ENCODE measurements around the gene INPP5K. TPM values are rescaled to one million over a fixed set of nuclear protein-coding genes. Genes with fewer than 3 reads are reported as not detected.

Gene INPP5K
- total RNA-seq, 1 experiment from 2014 or later = 29.4 TPM

DNA sequence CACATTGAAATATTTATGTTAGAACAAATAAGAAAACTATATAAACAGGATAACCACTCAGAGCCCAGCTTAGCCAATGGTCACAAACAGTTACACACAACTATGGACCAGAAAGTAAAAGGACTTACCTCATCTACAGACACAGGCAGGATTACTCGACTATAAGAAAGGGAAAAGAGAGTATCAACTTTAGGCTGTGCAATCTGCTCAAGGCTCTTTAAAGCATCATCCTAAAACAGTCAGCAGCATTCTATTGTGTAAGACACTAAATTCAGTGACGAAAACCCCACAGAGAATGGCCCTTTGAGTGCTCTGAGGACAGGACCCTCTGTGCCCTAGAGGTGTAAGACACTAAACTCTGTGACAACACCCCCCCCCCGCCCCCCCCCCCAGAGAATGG is 42.0 kb upstream of the INPP5K start:
- Histone ChIP-seq H4K5ac (ENCODE audit: insufficient read length, low read depth, low read length) (no peak overlapping the region), H3K4ac (ENCODE audit: low read depth, low read length) (no peak overlapping the region), H3K23ac (ENCODE audit: insufficient read length, low read depth, low read length) (no peak overlapping the region), H3K14ac (ENCODE audit: insufficient read depth, low read length) (no peak overlapping the region), H2AK5ac (ENCODE audit: insufficient read length, low read length) (no peak overlapping the region), H2AFZ (ENCODE audit: low read length) (no peak overlapping the region), H3K79me1 (ENCODE audit: insufficient read depth, low read depth, low read length, poor library complexity, severe bottlenecking) (peaks cover 19% of the 10 kb centered on the region), H4K8ac (replicated peaks; ENCODE audit: insufficient read length, low read depth, low read length) (no peak overlapping the region), H2BK120ac (ENCODE audit: low read depth, low read length, poor library complexity, severe bottlenecking) (no peak overlapping the region), H3K56ac (ENCODE audit: insufficient read length, low read depth, low read length) (no peak overlapping the region), H2BK5ac (ENCODE audit: insufficient read length, low read length) (no peak overlapping the region), H3K23me2 (ENCODE audit: insufficient read length, low read depth, low read length, poor library complexity, severe bottlenecking) (peaks cover 8% of the 10 kb centered on the region), H2BK15ac (ENCODE audit: low read depth, low read length) (no peak overlapping the region), H3T11ph (ENCODE audit: low read length) (no peak overlapping the region), H3K9ac (ENCODE audit: extremely low read depth, insufficient read length, low read length) (no peak overlapping the region), H2BK20ac (ENCODE audit: low read depth, low read length, poor library complexity, severe bottlenecking) (no peak overlapping the region), H3K27me3 (ENCODE audit: insufficient read depth, low read length) (no peaks in the 10 kb centered on the region), H3K79me2 (ENCODE audit: insufficient read depth, low read length) (peaks cover 17% of the 10 kb centered on the region; the same call in 1 of the 2 replicates), H3K4me1 (ENCODE audit: insufficient read depth, low read length) (0 out of 2 replicates have a peak, but pooled peaks cover 7% of the 10 kb centered on the region), H2BK12ac (ENCODE audit: insufficient read length, low read depth, low read length) (no peak overlapping the region), H3K27ac (ENCODE audit: insufficient read length, low read depth, low read length) (no peak overlapping the region), H4K20me1 (ENCODE audit: control insufficient read depth, insufficient read depth, insufficient read length) (no peaks in the 10 kb centered on the region), H3K18ac (ENCODE audit: insufficient read length, low read depth, low read length) (no peak overlapping the region), H3K4me2 (ENCODE audit: insufficient read depth, insufficient read length, low read length) (no peak overlapping the region), H4K91ac (ENCODE audit: insufficient read length, low read depth, low read length) (no peak overlapping the region), H3K9me3 (ENCODE audit: control insufficient read depth, low read depth, low read length) (no peaks in the 10 kb centered on the region)
- peaks cover 0 to under 1% of the 10 kb centered on the region in 2 experiments; a peak in 1 of 5 replicates for H3K9me3 Mint-ChIP-seq
- peaks cover 25 to 31% of the 10 kb centered on the region in 2 experiments for H3K4me1 Mint-ChIP-seq
- peaks cover 10% of the 10 kb centered on the region for H3K27me3 Mint-ChIP-seq (ENCODE audit: low read depth)
- H3K4me3 Mint-ChIP-seq = no peak overlapping the region
- H3K27ac Mint-ChIP-seq = no peak overlapping the region
- no CpG with 5 or more reads among the region's 3 CpGs for WGBS (ENCODE audit: extremely low coverage, insufficient read length, low lambda C conversion rate)
- no peak for DNase-seq
- peaks cover 3 to 27% (median 8%) of the 10 kb centered on the region in 3 experiments; a peak in 4 of 7 replicates for H3K36me3 Mint-ChIP-seq (ENCODE audit: insufficient read depth in 1 of 3, low read depth in 3 of 3)
- TF ChIP-seq, protein P1, sequence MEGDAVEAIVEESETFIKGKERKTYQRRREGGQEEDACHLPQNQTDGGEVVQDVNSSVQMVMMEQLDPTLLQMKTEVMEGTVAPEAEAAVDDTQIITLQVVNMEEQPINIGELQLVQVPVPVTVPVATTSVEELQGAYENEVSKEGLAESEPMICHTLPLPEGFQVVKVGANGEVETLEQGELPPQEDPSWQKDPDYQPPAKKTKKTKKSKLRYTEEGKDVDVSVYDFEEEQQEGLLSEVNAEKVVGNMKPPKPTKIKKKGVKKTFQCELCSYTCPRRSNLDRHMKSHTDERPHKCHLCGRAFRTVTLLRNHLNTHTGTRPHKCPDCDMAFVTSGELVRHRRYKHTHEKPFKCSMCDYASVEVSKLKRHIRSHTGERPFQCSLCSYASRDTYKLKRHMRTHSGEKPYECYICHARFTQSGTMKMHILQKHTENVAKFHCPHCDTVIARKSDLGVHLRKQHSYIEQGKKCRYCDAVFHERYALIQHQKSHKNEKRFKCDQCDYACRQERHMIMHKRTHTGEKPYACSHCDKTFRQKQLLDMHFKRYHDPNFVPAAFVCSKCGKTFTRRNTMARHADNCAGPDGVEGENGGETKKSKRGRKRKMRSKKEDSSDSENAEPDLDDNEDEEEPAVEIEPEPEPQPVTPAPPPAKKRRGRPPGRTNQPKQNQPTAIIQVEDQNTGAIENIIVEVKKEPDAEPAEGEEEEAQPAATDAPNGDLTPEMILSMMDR (conservative IDR thresholded peaks at IDR 0.05) = no peak

Measured in H9 (cell line).